ENCODE results near the gene HTR1E.
A peak's percentile ranks its signal among the peaks of the same experiment; 100 is the strongest.

HTR1E gene

DNA sequence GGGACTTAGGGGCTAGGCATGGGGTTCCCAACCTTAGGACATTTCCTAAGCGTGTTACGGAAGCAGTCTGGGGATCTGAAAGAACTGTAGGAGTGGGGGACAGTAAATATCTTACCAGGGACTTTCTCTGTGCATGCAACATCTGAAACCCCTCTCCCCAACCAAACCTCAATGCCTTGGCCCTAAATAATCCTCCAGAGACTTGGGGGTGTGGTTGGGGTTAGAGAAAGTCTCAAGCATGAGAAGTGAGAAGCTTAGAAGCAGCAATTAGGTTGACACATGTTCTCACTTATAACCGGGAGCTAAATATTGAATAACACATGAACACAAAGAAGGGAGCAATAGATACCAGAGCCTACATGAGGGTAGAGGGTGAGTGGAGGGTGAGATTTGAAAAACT is 74.7 kb downstream of the HTR1E start:
- Histone ChIP-seq H3K27ac (ENCODE audit: poor library complexity, severe bottlenecking) (no peak overlapping the region), H3K4me3 (ENCODE audit: severe bottlenecking) (no peak overlapping the region), H3K9me3 (ENCODE audit: severe bottlenecking) (no peaks in the 10 kb centered on the region), H3K36me3 (ENCODE audit: low read depth) (no peaks in the 10 kb centered on the region), H3K27me3 (ENCODE audit: insufficient read depth, poor library complexity, severe bottlenecking) (no peaks in the 10 kb centered on the region), H3K4me1 (ENCODE audit: insufficient read depth, poor library complexity, severe bottlenecking) (no peaks in the 10 kb centered on the region)
- ATAC-seq (ENCODE audit: low read depth) (no peak), DNase-seq (ENCODE audit: low spot score) (no peak)
- TF ChIP-seq, protein P1, sequence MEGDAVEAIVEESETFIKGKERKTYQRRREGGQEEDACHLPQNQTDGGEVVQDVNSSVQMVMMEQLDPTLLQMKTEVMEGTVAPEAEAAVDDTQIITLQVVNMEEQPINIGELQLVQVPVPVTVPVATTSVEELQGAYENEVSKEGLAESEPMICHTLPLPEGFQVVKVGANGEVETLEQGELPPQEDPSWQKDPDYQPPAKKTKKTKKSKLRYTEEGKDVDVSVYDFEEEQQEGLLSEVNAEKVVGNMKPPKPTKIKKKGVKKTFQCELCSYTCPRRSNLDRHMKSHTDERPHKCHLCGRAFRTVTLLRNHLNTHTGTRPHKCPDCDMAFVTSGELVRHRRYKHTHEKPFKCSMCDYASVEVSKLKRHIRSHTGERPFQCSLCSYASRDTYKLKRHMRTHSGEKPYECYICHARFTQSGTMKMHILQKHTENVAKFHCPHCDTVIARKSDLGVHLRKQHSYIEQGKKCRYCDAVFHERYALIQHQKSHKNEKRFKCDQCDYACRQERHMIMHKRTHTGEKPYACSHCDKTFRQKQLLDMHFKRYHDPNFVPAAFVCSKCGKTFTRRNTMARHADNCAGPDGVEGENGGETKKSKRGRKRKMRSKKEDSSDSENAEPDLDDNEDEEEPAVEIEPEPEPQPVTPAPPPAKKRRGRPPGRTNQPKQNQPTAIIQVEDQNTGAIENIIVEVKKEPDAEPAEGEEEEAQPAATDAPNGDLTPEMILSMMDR (IDR thresholded peaks at IDR 0.05; ENCODE audit: poor library complexity, severe bottlenecking) = no peak

DNA sequence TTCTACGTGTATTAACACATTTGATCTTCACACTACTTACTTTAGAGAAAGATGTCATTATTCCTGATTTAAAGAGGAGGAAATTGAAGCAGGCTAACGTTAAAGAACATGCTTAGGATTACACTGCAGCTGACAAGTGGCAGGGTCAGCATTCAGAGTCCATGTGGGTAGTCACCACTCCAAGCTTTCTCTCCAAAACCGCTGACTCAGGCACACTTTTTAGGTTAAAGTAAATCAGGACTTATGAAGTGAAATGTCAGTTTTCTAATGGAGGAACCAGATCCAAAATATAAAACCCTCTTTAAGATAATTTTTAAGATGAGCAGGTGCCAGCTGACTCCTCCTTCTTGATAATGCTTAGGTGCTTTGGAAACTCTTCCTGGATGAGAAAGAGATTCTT is 75.4 kb downstream of the HTR1E start:
- TF ChIP-seq, protein P1 (IDR thresholded peaks at IDR 0.05; ENCODE audit: poor library complexity, severe bottlenecking) = no peak
- H3K36me3 ChIP-seq (ENCODE audit: low read depth) = no peaks in the 10 kb centered on the region
- H3K27ac ChIP-seq (ENCODE audit: poor library complexity, severe bottlenecking) = no peak overlapping the region
- no peaks in the 10 kb centered on the region for H3K9me3 ChIP-seq (ENCODE audit: severe bottlenecking)
- H3K4me1 ChIP-seq (ENCODE audit: insufficient read depth, poor library complexity, severe bottlenecking) = no peaks in the 10 kb centered on the region
- no peak overlapping the region for H3K4me3 ChIP-seq (ENCODE audit: severe bottlenecking)
- DNase-seq (ENCODE audit: low spot score) (no peak), ATAC-seq (ENCODE audit: low read depth) (no peak)
- no peaks in the 10 kb centered on the region for H3K27me3 ChIP-seq (ENCODE audit: insufficient read depth, poor library complexity, severe bottlenecking)

DNA sequence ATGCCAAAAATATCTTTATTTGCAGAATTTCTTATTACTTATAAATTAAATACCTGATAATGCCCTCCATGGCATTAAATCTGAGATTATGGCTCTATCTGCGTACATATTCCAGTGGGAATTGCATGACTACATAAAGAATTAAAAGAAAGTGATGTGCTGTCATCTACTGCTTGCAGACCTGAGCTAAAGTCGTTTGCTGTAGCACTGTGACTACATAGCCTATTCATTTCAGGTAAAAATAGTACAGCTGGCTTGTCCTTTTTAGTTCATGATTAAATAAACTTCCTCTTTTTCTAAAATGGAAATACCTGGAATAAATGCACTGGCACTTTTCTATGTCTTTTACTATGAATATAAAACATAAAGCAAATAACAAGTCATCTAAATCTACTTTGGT is 79.4 kb downstream of the HTR1E start:
- Histone ChIP-seq H3K4me3 (ENCODE audit: severe bottlenecking) (no peak overlapping the region), H3K9me3 (ENCODE audit: severe bottlenecking) (no peaks in the 10 kb centered on the region), H3K27ac (ENCODE audit: poor library complexity, severe bottlenecking) (no peak overlapping the region), H3K27me3 (ENCODE audit: insufficient read depth, poor library complexity, severe bottlenecking) (no peaks in the 10 kb centered on the region), H3K36me3 (ENCODE audit: low read depth) (no peaks in the 10 kb centered on the region), H3K4me1 (ENCODE audit: insufficient read depth, poor library complexity, severe bottlenecking) (no peaks in the 10 kb centered on the region)
- TF ChIP-seq, protein P1 (IDR thresholded peaks at IDR 0.05; ENCODE audit: poor library complexity, severe bottlenecking) = no peak
- no peak for DNase-seq (ENCODE audit: low spot score)
- no peak for ATAC-seq (ENCODE audit: low read depth)

DNA sequence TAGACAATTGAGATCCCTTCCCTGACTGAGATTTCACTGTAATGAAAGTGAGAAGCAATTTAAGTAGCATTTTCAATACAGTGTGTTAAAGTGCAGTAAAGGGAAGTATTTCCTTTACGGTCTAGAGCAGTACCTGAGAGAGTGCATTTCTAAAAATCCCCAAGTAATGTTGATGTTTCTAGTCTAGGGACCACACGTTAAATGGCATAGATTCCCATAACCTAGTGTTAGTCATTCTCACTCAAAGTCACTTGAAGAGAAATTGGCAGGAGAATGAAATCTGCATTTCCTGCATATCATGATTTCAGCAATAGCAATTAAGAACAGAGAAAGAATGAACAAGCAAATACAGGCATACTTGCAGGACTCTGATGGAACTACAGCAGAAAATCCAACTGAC is 89.7 kb downstream of the HTR1E start:
- Histone ChIP-seq H3K4me3 (ENCODE audit: severe bottlenecking) (no peak overlapping the region), H3K4me1 (ENCODE audit: insufficient read depth, poor library complexity, severe bottlenecking) (no peaks in the 10 kb centered on the region), H3K36me3 (ENCODE audit: low read depth) (no peaks in the 10 kb centered on the region), H3K27ac (ENCODE audit: poor library complexity, severe bottlenecking) (no peak overlapping the region), H3K9me3 (ENCODE audit: severe bottlenecking) (no peaks in the 10 kb centered on the region), H3K27me3 (ENCODE audit: insufficient read depth, poor library complexity, severe bottlenecking) (no peaks in the 10 kb centered on the region)
- TF ChIP-seq, protein P1 (IDR thresholded peaks at IDR 0.05; ENCODE audit: poor library complexity, severe bottlenecking) = no peak
- ATAC-seq (ENCODE audit: low read depth) (no peak), DNase-seq (ENCODE audit: low spot score) (no peak)

DNA sequence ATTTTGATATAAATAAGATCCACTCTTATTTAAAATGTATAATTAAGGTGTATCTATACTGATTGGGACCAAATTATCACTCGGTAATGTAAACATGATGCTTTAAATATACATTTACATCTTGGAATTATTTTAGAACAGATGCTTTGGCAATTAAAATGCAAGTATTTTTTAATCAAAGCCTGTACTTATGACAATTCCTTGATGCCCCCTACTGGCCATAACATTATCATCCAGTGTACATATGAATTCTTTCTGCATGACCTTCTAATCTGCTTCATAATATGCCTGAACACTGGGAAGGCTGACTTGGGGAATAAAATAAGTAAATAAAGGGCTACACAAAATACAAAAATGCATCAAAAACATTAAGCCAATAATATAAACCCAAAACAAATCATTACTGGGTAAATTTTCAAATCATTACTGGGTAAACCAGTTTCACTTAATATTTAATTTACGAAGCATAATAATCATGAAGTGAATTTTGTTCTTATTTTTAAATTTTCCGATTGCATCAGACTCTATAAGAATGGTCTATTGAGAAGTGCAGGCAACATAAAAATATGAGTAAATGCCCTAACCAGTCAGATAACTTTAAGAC is 92.5 kb downstream of the HTR1E start:
- DNase-seq (ENCODE audit: low spot score) = no peak
- no peaks in the 10 kb centered on the region for H3K4me1 ChIP-seq (ENCODE audit: insufficient read depth, poor library complexity, severe bottlenecking)

More for the DNA sequence above, 92.5 kb downstream of the HTR1E start:
- no peaks in the 10 kb centered on the region for H3K36me3 ChIP-seq (ENCODE audit: low read depth)
- H3K27me3 ChIP-seq (ENCODE audit: insufficient read depth, poor library complexity, severe bottlenecking) = no peaks in the 10 kb centered on the region
- peak; percentile 40; the same call in 1 of the 3 replicates for ATAC-seq (ENCODE audit: low read depth)
- H3K27ac ChIP-seq (ENCODE audit: poor library complexity, severe bottlenecking) = no peak overlapping the region
- H3K4me3 ChIP-seq (ENCODE audit: severe bottlenecking) = no peak overlapping the region
- H3K9me3 ChIP-seq (ENCODE audit: severe bottlenecking) = no peaks in the 10 kb centered on the region
- TF ChIP-seq, protein P1 (IDR thresholded peaks at IDR 0.05; ENCODE audit: poor library complexity, severe bottlenecking) = peak; percentile 80
